K562 (cell line): ENCODE results near the gene RPF1. TPM values are rescaled to one million over a fixed set of nuclear protein-coding genes. Genes with fewer than 3 reads are reported as not detected.

Source experiments
- CC2D1A ChIP-seq: fragments of 450-650 bp; IDR thresholded peaks from 2 replicates; pipeline ENCODE4 v1.6.1; 2017; ENCODE audit warnings: mild to moderate bottlenecking
- ESRRB ChIP-seq: fragments of 250-450 bp; sonication (Bioruptor Pico); IDR thresholded peaks from 2 replicates; pipeline ENCODE4 v1.5.0; 2020; ENCODE audit warnings: mild to moderate bottlenecking, moderate library complexity, borderline replicate concordance
- FOXM1 ChIP-seq, 2 experiments: fragments of 450-650 bp in 1 of 2; sonication (generic) in 1 of 2; formaldehyde crosslinking in 1 of 2; IDR thresholded peaks; 2 replicates each; pipeline versions ENCODE4 v1.6.1 to v1.9.0; 2017 to 2022; ENCODE audit warnings: low read depth in 2 of 2, mild to moderate bottlenecking in 2 of 2, missing genetic modification reagents in 1 of 2, moderate library complexity in 1 of 2
- MYBL2 ChIP-seq, 2 experiments: fragments of 450-650 bp in 1 of 2; sonication (generic) in 1 of 2; formaldehyde crosslinking in 1 of 2; IDR thresholded peaks; 2 replicates each; pipeline versions ENCODE4 v1.6.1 to v1.8.1; 2017 to 2022; ENCODE audit warnings: borderline replicate concordance in 1 of 2, inconsistent platforms in 1 of 2, low read depth in 1 of 2, mild to moderate bottlenecking in 1 of 2, missing genetic modification reagents in 1 of 2, moderate library complexity in 1 of 2
- MYNN ChIP-seq, 2 experiments: sonication (generic); formaldehyde crosslinking in 1 of 2; IDR thresholded peaks; 2 replicates each; pipeline versions ENCODE4 v1.5.0 to v1.6.1; 2016 to 2020; ENCODE audit warnings: antibody characterized with exemption in 1 of 2, missing genetic modification reagents in 1 of 2
- POLR2B ChIP-seq: fragments of 450-650 bp; IDR thresholded peaks from 2 replicates; pipeline ENCODE4 v1.6.1; 2018; ENCODE audit warnings: low read depth; ENCODE audit not compliant: partially characterized antibody
- RAD21 ChIP-seq, 2 experiments: fragments of 250-450 bp in 1 of 2; fragments of 450-650 bp in 1 of 2; sonication (Bioruptor Pico) in 1 of 2; formaldehyde crosslinking in 1 of 2; IDR thresholded peaks in 1 of 2; conservative IDR thresholded peaks in 1 of 2; 2 replicates each; pipeline versions ENCODE4 v1.4.0 to v1.8.0; 2020 to 2022; ENCODE audit warnings: mild to moderate bottlenecking in 2 of 2, moderate library complexity in 1 of 2
- RAD51 ChIP-seq: fragments of 450-650 bp; IDR thresholded peaks from 2 replicates; pipeline ENCODE4 v1.7.1; 2016; ENCODE audit warnings: low read depth, mild to moderate bottlenecking, borderline replicate concordance
- ZNF384 ChIP-seq: IDR thresholded peaks from 2 replicates; pipeline ENCODE4 v1.6.1; 2012; ENCODE audit warnings: low read depth, low read length, improper control_type of control experiment
- ZNF655 ChIP-seq: fragments of 250-450 bp; sonication (Bioruptor Pico); IDR thresholded peaks from 2 replicates; pipeline ENCODE4 v1.5.0; 2021
- polyA plus RNA-seq, 8 experiments: library from polyadenylated mRNA; depleted of rRNA in 4 of 8; stranded (reverse) in 5 of 8; unstranded in 3 of 8; fragments of >200 nt; fragmentation: Nextera tagmentation in 2 of 8; fragmentation: Illumina TruSeq in 1 of 8; extraction: Ambion mirVana in 2 of 8; extraction: Trizol in 1 of 8; gene quantifications; 2 replicates each; pipeline versions ENCODE4 v1.2.1 to v1.2.3, GENCODE V29; 2011 to 2014; ENCODE audit warnings: inconsistent platforms in 1 of 8, missing spikeins in 1 of 8
- total RNA-seq, 7 experiments: library from RNA; depleted of rRNA in 6 of 7; stranded (reverse); fragments of >200 nt in 6 of 7; fragmentation: Illumina TruSeq in 2 of 7; extraction: Trizol in 2 of 7; gene quantifications; 2 replicates each; pipeline versions ENCODE4 v1.2.1 to v1.2.3, GENCODE V29; 2011 to 2021; ENCODE audit warnings: low replicate concordance in 1 of 7
- TF ChIP-seq, protein P1 (sequence below), 2 experiments: fragments of 450-650 bp; formaldehyde crosslinking in 1 of 2; IDR thresholded peaks; 2 replicates each; pipeline versions ENCODE4 v1.4.0 to v1.6.1; 2014 to 2020; ENCODE audit warnings: mild to moderate bottlenecking in 2 of 2, borderline replicate concordance in 1 of 2, low read depth in 1 of 2
- TF ChIP-seq, protein P2 (sequence below): fragments of 250-450 bp; sonication (Bioruptor Pico); IDR thresholded peaks from 2 replicates; pipeline ENCODE4 v1.5.0; 2021
- TF ChIP-seq, protein P3 (sequence below): fragments of 450-650 bp; formaldehyde crosslinking; IDR thresholded peaks from 2 replicates; pipeline ENCODE4 v1.4.0; 2020; ENCODE audit warnings: mild to moderate bottlenecking, moderate library complexity

RPF1 gene
- total and polyA plus RNA-seq, 9 of the 15 experiments (the other 6 are each of a cell fraction or from before 2014, with no cell fraction given): 52.4 to 156 (median 90.2) TPM

DNA sequence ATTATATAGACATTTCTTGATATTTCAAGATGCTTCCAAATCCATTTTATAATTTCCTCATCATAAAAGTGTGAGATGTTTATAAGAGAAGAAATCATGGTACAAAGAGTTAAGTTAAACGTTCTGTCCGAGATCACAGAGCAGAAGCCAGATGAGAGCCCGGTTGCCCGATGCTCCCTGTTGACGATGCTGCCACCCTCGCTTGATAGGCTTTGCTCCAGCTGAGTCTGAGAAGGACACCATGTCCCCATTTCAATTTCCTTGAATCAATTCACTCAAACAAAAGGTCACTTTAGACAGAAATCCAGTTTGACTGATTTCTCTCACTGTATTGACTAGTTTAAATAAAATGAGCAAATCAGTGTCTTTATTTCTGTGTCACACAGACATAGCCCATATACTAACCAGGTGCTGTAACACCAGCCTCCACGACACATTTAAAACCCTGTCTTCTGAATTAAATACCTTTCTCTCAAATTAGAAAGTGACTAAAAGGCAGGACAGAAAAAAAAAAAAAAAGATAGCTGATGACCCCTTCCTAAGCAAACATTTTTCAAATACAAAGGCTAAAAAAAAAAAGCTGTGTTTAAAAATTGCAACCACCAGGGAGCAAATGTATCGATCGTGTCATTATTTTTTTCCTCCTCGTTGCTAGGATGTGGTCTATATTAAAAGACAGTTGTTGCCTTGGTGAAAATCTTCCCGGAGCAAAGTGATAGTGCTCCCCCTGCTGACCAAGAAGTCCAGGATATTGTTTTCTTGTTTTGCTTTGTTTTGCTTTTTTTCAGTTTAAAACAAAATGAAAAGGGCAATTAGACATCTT, 45.6 kb upstream of the RPF1 start (continued):
- TF ChIP-seq, protein P1, sequence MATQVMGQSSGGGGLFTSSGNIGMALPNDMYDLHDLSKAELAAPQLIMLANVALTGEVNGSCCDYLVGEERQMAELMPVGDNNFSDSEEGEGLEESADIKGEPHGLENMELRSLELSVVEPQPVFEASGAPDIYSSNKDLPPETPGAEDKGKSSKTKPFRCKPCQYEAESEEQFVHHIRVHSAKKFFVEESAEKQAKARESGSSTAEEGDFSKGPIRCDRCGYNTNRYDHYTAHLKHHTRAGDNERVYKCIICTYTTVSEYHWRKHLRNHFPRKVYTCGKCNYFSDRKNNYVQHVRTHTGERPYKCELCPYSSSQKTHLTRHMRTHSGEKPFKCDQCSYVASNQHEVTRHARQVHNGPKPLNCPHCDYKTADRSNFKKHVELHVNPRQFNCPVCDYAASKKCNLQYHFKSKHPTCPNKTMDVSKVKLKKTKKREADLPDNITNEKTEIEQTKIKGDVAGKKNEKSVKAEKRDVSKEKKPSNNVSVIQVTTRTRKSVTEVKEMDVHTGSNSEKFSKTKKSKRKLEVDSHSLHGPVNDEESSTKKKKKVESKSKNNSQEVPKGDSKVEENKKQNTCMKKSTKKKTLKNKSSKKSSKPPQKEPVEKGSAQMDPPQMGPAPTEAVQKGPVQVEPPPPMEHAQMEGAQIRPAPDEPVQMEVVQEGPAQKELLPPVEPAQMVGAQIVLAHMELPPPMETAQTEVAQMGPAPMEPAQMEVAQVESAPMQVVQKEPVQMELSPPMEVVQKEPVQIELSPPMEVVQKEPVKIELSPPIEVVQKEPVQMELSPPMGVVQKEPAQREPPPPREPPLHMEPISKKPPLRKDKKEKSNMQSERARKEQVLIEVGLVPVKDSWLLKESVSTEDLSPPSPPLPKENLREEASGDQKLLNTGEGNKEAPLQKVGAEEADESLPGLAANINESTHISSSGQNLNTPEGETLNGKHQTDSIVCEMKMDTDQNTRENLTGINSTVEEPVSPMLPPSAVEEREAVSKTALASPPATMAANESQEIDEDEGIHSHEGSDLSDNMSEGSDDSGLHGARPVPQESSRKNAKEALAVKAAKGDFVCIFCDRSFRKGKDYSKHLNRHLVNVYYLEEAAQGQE (IDR thresholded peaks at IDR 0.05; ENCODE audit: borderline replicate concordance): peak; percentile 76; the same call in 1 of the 2 replicates
- TF ChIP-seq, protein P1 (CRISPR knock-in tag; IDR thresholded peaks at IDR 0.05; ENCODE audit: low read depth): no peak
- TF ChIP-seq MYBL2 (IDR thresholded peaks at IDR 0.05; ENCODE audit: low read depth) (no peak), MYBL2 (CRISPR knock-in tag; IDR thresholded peaks at IDR 0.05; ENCODE audit: borderline replicate concordance) (no peak), POLR2B (no peak), ESRRB (CRISPR knock-in tag) (no peak), RAD51 (no peak), CC2D1A (peak; percentile 49; the same call in 1 of the 2 replicates), FOXM1 (IDR thresholded peaks at IDR 0.05; ENCODE audit: low read depth) (no peak), FOXM1 (CRISPR knock-in tag; IDR thresholded peaks at IDR 0.05; ENCODE audit: low read depth) (no peak), RAD21 (CRISPR knock-in tag; conservative IDR thresholded peaks at IDR 0.05 in 1 of 2, IDR thresholded peaks at IDR 0.05 in 1 of 2) (peak; percentile 90 to 94), MYNN (IDR thresholded peaks at IDR 0.05) (peak; percentile 65; the same call in 1 of the 2 replicates), MYNN (CRISPR knock-in tag; IDR thresholded peaks at IDR 0.05) (no peak), ZNF655 (CRISPR knock-in tag) (no peak), ZNF384 (peak; percentile 16; the same call in 1 of the 2 replicates)
- TF ChIP-seq, protein P2, sequence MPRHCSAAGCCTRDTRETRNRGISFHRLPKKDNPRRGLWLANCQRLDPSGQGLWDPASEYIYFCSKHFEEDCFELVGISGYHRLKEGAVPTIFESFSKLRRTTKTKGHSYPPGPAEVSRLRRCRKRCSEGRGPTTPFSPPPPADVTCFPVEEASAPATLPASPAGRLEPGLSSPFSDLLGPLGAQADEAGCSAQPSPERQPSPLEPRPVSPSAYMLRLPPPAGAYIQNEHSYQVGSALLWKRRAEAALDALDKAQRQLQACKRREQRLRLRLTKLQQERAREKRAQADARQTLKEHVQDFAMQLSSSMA (CRISPR knock-in tag): no peak
- TF ChIP-seq, protein P3, sequence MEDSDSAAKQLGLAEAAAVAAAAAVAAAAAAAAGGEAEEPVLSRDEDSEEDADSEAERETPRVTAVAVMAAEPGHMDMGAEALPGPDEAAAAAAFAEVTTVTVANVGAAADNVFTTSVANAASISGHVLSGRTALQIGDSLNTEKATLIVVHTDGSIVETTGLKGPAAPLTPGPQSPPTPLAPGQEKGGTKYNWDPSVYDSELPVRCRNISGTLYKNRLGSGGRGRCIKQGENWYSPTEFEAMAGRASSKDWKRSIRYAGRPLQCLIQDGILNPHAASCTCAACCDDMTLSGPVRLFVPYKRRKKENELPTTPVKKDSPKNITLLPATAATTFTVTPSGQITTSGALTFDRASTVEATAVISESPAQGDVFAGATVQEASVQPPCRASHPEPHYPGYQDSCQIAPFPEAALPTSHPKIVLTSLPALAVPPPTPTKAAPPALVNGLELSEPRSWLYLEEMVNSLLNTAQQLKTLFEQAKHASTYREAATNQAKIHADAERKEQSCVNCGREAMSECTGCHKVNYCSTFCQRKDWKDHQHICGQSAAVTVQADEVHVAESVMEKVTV: peak; percentile 90
